GM21786 (cell line): ENCODE measurements around the gene MYH13.

Source experiments
- ATAC-seq: cut with Tn5 transposase; IDR thresholded peaks from one replicate; pipeline ENCODE4 v1.9.1; 2021; ENCODE audit not compliant: unreplicated experiment

Gene MYH13

GRCh38 chr17:10349403-10349802 lies 23.4 kb downstream of the MYH13 start:
- no peak for ATAC-seq

- no peak for ATAC-seq
These were observed 28.0 kb downstream of the MYH13 start for GRCh38 chr17:10344816-10345215.

GRCh38 chr17:10339051-10339450 lies 33.8 kb downstream of the MYH13 start:
- no peak for ATAC-seq

- ATAC-seq: no peak
These were observed 34.8 kb downstream of the MYH13 start for GRCh38 chr17:10337976-10338375.

GRCh38 chr17:10337136-10337535 lies 35.7 kb downstream of the MYH13 start:
- no peak for ATAC-seq

GRCh38 chr17:10336393-10336792 lies 36.4 kb downstream of the MYH13 start:
- no peak for ATAC-seq

GRCh38 chr17:10332515-10332914 lies 40.3 kb downstream of the MYH13 start:
- no peak for ATAC-seq

GRCh38 chr17:10328971-10329923 lies 43.6 kb downstream of the MYH13 start:
- ATAC-seq: no peak

GRCh38 chr17:10328206-10328605 lies 44.6 kb downstream of the MYH13 start:
- no peak for ATAC-seq

- no peak for ATAC-seq
These were observed 45.2 kb downstream of the MYH13 start for GRCh38 chr17:10327640-10328039.

GRCh38 chr17:10325031-10325695 lies 47.6 kb downstream of the MYH13 start:
- ATAC-seq: no peak

- no peak for ATAC-seq
These were observed 48.8 kb downstream of the MYH13 start for GRCh38 chr17:10323812-10324610.

- ATAC-seq: no peak
These were observed 54.3 kb downstream of the MYH13 start for GRCh38 chr17:10318535-10318934.

- no peak for ATAC-seq
These were observed 55.3 kb downstream of the MYH13 start for GRCh38 chr17:10317543-10317834.

GRCh38 chr17:10316801-10317542 lies 55.8 kb downstream of the MYH13 start:
- ATAC-seq: no peak

- ATAC-seq: no peak
These were observed 58.5 kb downstream of the MYH13 start for GRCh38 chr17:10314329-10314728.

GRCh38 chr17:10313037-10313672 lies 59.7 kb downstream of the MYH13 start:
- no peak for ATAC-seq

GRCh38 chr17:10311131-10311530 lies 61.7 kb downstream of the MYH13 start:
- ATAC-seq: no peak

GRCh38 chr17:10309003-10309974 lies 63.5 kb downstream of the MYH13 start:
- no peak for ATAC-seq
